MCF 10A (cell line): ENCODE data around the gene IQCM. TPM values are rescaled to one million over a fixed set of nuclear protein-coding genes. Genes with fewer than 3 reads are reported as not detected.

ENCODE experiments used
- BruUV-seq: library from RNA; stranded (reverse); fragments of 400-500 nt; replicated peaks from 2 replicates; lab custom pipeline; 2021; lab: Mats Ljungman, UMichigan
- CTCF ChIA-PET: fragments of 300-600 bp; sonication (Branson Sonifier 250); formaldehyde crosslinking; extraction: SDS; loops from one replicate; lab custom pipeline; 2021; ENCODE audit warnings: antibody characterized with exemption, inconsistent platforms; lab: Yijun Ruan, JAX
- POLR2A ChIA-PET: fragments of 300-600, 350-650 bp; sonication (Branson Sonifier 250); formaldehyde crosslinking; extraction: SDS; loops from one replicate; lab custom pipeline; 2020; ENCODE audit warnings: antibody characterized with exemption, inconsistent platforms; lab: Yijun Ruan, JAX
- DNase-seq: peaks from one replicate; pipeline ENCODE4 v3.0.0-alpha.2; 2018; ENCODE audit not compliant: unreplicated experiment
- H3K27ac Mint-ChIP-seq: one replicate; pipeline ENCODE4 v1.8.0; 2022; ENCODE audit warnings: mild to moderate bottlenecking, low read depth, mixed read lengths; ENCODE audit not compliant: unreplicated experiment
- H3K27me3 Mint-ChIP-seq: one replicate; pipeline ENCODE4 v1.8.0; 2022; ENCODE audit warnings: mixed read lengths; ENCODE audit not compliant: insufficient read depth, unreplicated experiment
- H3K36me3 Mint-ChIP-seq: one replicate; pipeline ENCODE4 v1.8.0; 2022; ENCODE audit warnings: mild to moderate bottlenecking, moderate library complexity, mixed read lengths; ENCODE audit not compliant: insufficient read depth, unreplicated experiment
- H3K4me1 Mint-ChIP-seq: one replicate; pipeline ENCODE4 v1.8.0; 2022; ENCODE audit warnings: mixed read lengths; ENCODE audit not compliant: insufficient read depth, unreplicated experiment
- H3K4me3 Mint-ChIP-seq: one replicate; pipeline ENCODE4 v1.8.0; 2022; ENCODE audit warnings: mild to moderate bottlenecking, moderate library complexity, mixed read lengths; ENCODE audit not compliant: unreplicated experiment
- H3K9me3 Mint-ChIP-seq: one replicate; pipeline ENCODE4 v1.8.0; 2022; ENCODE audit warnings: mixed read lengths; ENCODE audit not compliant: unreplicated experiment
- CTCF ChIP-seq: fragments of 200-600 bp; IDR thresholded peaks from one replicate; pipeline ENCODE4 v1.8.0; 2022; ENCODE audit warnings: antibody characterized with exemption, mild to moderate bottlenecking; ENCODE audit not compliant: unreplicated experiment
- intact Hi-C: fragments of 100-400 bp; cut with micrococcal nuclease; formaldehyde crosslinking; loops from 2 replicates; pipeline ENCODE4 v1.14.1; 2022
- total RNA-seq: library from RNA; stranded (reverse); gene quantifications from 2 replicates; pipeline ENCODE4 v1.2.3, GENCODE V29; 2022

The IQCM gene
- total RNA-seq, 1 experiment from 2014 or later = not detected

GRCh38 chr4:149728444-149728843 is 87.2 kb downstream of the IQCM start:
- Mint-ChIP-seq H3K4me1 (no peaks in the 10 kb centered on the region), H3K36me3 (no peaks in the 10 kb centered on the region), H3K27me3 (no peaks in the 10 kb centered on the region), H3K27ac (no peak overlapping the region), H3K9me3 (no peaks in the 10 kb centered on the region), H3K4me3 (no peak overlapping the region)
- ChIA-PET POLR2A (no interaction called here), CTCF (no interaction called here)
- intact Hi-C loops = no loop called here
- no TSS peak for BruUV-seq
- TF ChIP-seq CTCF = no peak
- no peak for DNase-seq

GRCh38 chr4:149727663-149728062 is 88.0 kb downstream of the IQCM start:
- intact Hi-C loops = no loop called here
- CTCF ChIA-PET = no interaction called here
- H3K4me3 Mint-ChIP-seq = no peak overlapping the region

GRCh38 chr4:149723065-149723464 is 92.6 kb downstream of the IQCM start:
- ChIA-PET POLR2A (no interaction called here), CTCF (no interaction called here)
- Mint-ChIP-seq H3K36me3 (no peaks in the 10 kb centered on the region), H3K4me1 (no peaks in the 10 kb centered on the region), H3K9me3 (no peaks in the 10 kb centered on the region), H3K4me3 (no peak overlapping the region), H3K27ac (no peak overlapping the region), H3K27me3 (no peaks in the 10 kb centered on the region)
- DNase-seq = no peak
- no TSS peak for BruUV-seq
- no peak for TF ChIP-seq CTCF
- intact Hi-C loops = no loop called here

More at GRCh38 chr4:149727663-149728062, 88.0 kb downstream of the IQCM start:
- Mint-ChIP-seq H3K27ac (no peak overlapping the region), H3K27me3 (no peaks in the 10 kb centered on the region), H3K9me3 (no peaks in the 10 kb centered on the region), H3K4me1 (no peaks in the 10 kb centered on the region), H3K36me3 (no peaks in the 10 kb centered on the region)
- no peak for DNase-seq
- TF ChIP-seq CTCF = no peak
- POLR2A ChIA-PET = no interaction called here
- BruUV-seq = no TSS peak

- intact Hi-C loops = no loop called here
- Mint-ChIP-seq H3K4me3 (no peak overlapping the region), H3K27ac (no peak overlapping the region), H3K9me3 (no peaks in the 10 kb centered on the region), H3K4me1 (no peaks in the 10 kb centered on the region), H3K27me3 (no peaks in the 10 kb centered on the region), H3K36me3 (no peaks in the 10 kb centered on the region)
- DNase-seq = no peak
- no TSS peak for BruUV-seq
- ChIA-PET CTCF (interaction anchor here (0.6 to 0.7 kb wide), 2 partner anchors 163 to 350 kb away, joined by 3 to 5 read pairs; no protein-coding TSS in a partner anchor), POLR2A (no interaction called here)
- TF ChIP-seq CTCF = no peak
These were observed 95.8 kb downstream of the IQCM start for GRCh38 chr4:149719806-149720205.
